HepG2 (cell line): ENCODE results near the gene TTBK1. TPM values are rescaled to one million over a fixed set of nuclear protein-coding genes. Genes with fewer than 3 reads are reported as not detected.
A peak's percentile ranks its signal among the peaks of the same experiment; 100 is the strongest.

Experiments
- CBFB ChIP-seq: sonication (generic); formaldehyde crosslinking; IDR thresholded peaks from 2 replicates; pipeline ENCODE4 v1.4.0; 2020; ENCODE audit warnings: missing genetic modification reagents
- MAFF ChIP-seq: IDR thresholded peaks from 2 replicates; pipeline ENCODE4 v1.6.1; 2011; ENCODE audit warnings: low read depth, low read length, improper control_type of control experiment
- NFIC ChIP-seq: IDR thresholded peaks from 2 replicates; pipeline ENCODE4 v1.6.1; 2012; ENCODE audit warnings: mild to moderate bottlenecking, low read length, inconsistent platforms
- PITX1 ChIP-seq: sonication (generic); formaldehyde crosslinking; IDR thresholded peaks from 2 replicates; pipeline ENCODE4 v1.5.1; 2020; ENCODE audit warnings: mild to moderate bottlenecking, missing genetic modification reagents
- SMAD1 ChIP-seq: sonication (generic); formaldehyde crosslinking; IDR thresholded peaks from 2 replicates; pipeline ENCODE4 v1.4.0; 2020; ENCODE audit warnings: missing genetic modification reagents, low read depth, mild to moderate bottlenecking, borderline replicate concordance
- TCF7 ChIP-seq: sonication (generic); IDR thresholded peaks from 2 replicates; pipeline ENCODE4 v1.6.1; 2016; ENCODE audit warnings: antibody characterized with exemption, low read depth
- TEAD2 ChIP-seq: sonication (generic); formaldehyde crosslinking; IDR thresholded peaks from 2 replicates; pipeline ENCODE4 v1.9.0; 2021; ENCODE audit warnings: missing genetic modification reagents
- ZFP36 ChIP-seq: fragments of 150-350 bp; IDR thresholded peaks from 2 replicates; pipeline ENCODE4 v1.6.1; 2018; ENCODE audit warnings: borderline replicate concordance, low read length, low read depth; ENCODE audit not compliant: partially characterized antibody
- ZNF468 ChIP-seq: sonication (generic); formaldehyde crosslinking; IDR thresholded peaks from 2 replicates; pipeline ENCODE4 v1.8.0; 2022; ENCODE audit warnings: mild to moderate bottlenecking, moderate library complexity, missing genetic modification reagents
- polyA plus RNA-seq, 8 experiments: library from polyadenylated mRNA; depleted of rRNA in 3 of 8; stranded (reverse) in 7 of 8; unstranded in 1 of 8; fragments of >200 nt; fragmentation: Illumina TruSeq in 4 of 8; extraction: Trizol in 4 of 8; gene quantifications; 2 replicates each; pipeline versions ENCODE4 v1.2.1 to v1.2.3, GENCODE V29; 2011 to 2016; ENCODE audit warnings: low read depth in 4 of 8, missing spikeins in 1 of 8, mixed read lengths in 1 of 8; ENCODE audit not compliant: insufficient read depth in 1 of 8
- total RNA-seq, 5 experiments: library from RNA; depleted of rRNA; stranded (reverse); fragments of >200 nt; fragmentation: Illumina TruSeq; extraction: Trizol; gene quantifications; 2 replicates each; pipeline ENCODE4 v1.2.3, GENCODE V29; 2016; ENCODE audit warnings: low read depth in 1 of 5
- TF ChIP-seq, protein P1 (sequence below): sonication (generic); formaldehyde crosslinking; IDR thresholded peaks from 2 replicates; pipeline ENCODE4 v1.9.0; 2021; ENCODE audit warnings: missing genetic modification reagents, borderline replicate concordance
- TF ChIP-seq, protein P2 (sequence below): sonication (generic); formaldehyde crosslinking; IDR thresholded peaks from 2 replicates; pipeline ENCODE4 v1.5.1; 2020; ENCODE audit warnings: missing genetic modification reagents, mild to moderate bottlenecking, borderline replicate concordance
- TF ChIP-seq, protein P3 (sequence below): sonication (generic); formaldehyde crosslinking; IDR thresholded peaks from 2 replicates; pipeline ENCODE4 v1.9.0; 2022; ENCODE audit warnings: low read depth, missing genetic modification reagents
- TF ChIP-seq, protein P4 (sequence below): sonication (generic); formaldehyde crosslinking; IDR thresholded peaks from 2 replicates; pipeline ENCODE4 v1.5.0; 2020; ENCODE audit warnings: mild to moderate bottlenecking, missing genetic modification reagents
- TF ChIP-seq, protein P5 (sequence below): IDR thresholded peaks from 2 replicates; pipeline ENCODE4 v1.6.1; 2012; ENCODE audit warnings: low read length, improper control_type of control experiment
- TF ChIP-seq, protein P6 (sequence below): sonication (generic); formaldehyde crosslinking; conservative IDR thresholded peaks from 2 replicates; pipeline ENCODE4 v1.4.0; 2020; ENCODE audit warnings: missing genetic modification reagents

The TTBK1 gene
- total and polyA plus RNA-seq, 2 of the 13 experiments (the other 11 are each of a cell fraction or from before 2014, with no cell fraction given), result 0.24 to 0.33 TPM

DNA sequence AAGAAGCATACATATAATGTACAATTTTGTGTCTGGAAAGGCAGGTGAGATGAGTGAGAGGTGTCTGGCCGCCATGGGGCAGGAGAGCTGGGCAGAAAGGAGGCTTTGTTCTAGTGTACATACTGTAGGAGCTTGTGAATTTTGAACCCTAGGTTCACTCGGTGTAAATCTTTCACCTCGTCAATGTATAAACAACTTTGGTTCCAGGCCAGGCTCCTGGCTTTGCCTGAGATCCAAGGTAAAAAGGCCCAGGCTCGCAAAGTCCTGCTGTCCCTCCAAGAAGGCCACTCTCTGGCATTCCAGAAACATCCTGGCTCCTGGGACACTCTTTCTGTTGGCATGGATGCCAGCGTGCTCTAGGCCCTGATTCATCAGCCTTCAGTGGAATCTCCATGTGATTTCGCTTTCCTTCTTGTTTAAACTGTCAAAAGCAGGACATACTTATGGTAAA, 47.6 kb downstream of the TTBK1 start (continued):
- TF ChIP-seq, protein P1, sequence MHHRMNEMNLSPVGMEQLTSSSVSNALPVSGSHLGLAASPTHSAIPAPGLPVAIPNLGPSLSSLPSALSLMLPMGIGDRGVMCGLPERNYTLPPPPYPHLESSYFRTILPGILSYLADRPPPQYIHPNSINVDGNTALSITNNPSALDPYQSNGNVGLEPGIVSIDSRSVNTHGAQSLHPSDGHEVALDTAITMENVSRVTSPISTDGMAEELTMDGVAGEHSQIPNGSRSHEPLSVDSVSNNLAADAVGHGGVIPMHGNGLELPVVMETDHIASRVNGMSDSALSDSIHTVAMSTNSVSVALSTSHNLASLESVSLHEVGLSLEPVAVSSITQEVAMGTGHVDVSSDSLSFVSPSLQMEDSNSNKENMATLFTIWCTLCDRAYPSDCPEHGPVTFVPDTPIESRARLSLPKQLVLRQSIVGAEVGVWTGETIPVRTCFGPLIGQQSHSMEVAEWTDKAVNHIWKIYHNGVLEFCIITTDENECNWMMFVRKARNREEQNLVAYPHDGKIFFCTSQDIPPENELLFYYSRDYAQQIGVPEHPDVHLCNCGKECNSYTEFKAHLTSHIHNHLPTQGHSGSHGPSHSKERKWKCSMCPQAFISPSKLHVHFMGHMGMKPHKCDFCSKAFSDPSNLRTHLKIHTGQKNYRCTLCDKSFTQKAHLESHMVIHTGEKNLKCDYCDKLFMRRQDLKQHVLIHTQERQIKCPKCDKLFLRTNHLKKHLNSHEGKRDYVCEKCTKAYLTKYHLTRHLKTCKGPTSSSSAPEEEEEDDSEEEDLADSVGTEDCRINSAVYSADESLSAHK (CRISPR knock-in tag), result no peak
- TF ChIP-seq ZFP36, result no peak
- no peak for TF ChIP-seq SMAD1 (CRISPR knock-in tag)
- TF ChIP-seq PITX1, result peak; percentile 87
- TF ChIP-seq, protein P2, sequence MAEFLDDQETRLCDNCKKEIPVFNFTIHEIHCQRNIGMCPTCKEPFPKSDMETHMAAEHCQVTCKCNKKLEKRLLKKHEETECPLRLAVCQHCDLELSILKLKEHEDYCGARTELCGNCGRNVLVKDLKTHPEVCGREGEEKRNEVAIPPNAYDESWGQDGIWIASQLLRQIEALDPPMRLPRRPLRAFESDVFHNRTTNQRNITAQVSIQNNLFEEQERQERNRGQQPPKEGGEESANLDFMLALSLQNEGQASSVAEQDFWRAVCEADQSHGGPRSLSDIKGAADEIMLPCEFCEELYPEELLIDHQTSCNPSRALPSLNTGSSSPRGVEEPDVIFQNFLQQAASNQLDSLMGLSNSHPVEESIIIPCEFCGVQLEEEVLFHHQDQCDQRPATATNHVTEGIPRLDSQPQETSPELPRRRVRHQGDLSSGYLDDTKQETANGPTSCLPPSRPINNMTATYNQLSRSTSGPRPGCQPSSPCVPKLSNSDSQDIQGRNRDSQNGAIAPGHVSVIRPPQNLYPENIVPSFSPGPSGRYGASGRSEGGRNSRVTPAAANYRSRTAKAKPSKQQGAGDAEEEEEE, result no peak
- peak; percentile 86 for TF ChIP-seq NFIC
- TF ChIP-seq, protein P3, sequence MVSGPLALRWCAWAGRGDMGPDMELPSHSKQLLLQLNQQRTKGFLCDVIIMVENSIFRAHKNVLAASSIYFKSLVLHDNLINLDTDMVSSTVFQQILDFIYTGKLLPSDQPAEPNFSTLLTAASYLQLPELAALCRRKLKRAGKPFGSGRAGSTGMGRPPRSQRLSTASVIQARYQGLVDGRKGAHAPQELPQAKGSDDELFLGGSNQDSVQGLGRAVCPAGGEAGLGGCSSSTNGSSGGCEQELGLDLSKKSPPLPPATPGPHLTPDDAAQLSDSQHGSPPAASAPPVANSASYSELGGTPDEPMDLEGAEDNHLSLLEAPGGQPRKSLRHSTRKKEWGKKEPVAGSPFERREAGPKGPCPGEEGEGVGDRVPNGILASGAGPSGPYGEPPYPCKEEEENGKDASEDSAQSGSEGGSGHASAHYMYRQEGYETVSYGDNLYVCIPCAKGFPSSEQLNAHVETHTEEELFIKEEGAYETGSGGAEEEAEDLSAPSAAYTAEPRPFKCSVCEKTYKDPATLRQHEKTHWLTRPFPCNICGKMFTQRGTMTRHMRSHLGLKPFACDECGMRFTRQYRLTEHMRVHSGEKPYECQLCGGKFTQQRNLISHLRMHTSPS, result peak; percentile 85
- TF ChIP-seq ZNF468, result 0 out of 2 replicates have a peak, but pooled peaks have one; percentile 47
- TF ChIP-seq, protein P4, sequence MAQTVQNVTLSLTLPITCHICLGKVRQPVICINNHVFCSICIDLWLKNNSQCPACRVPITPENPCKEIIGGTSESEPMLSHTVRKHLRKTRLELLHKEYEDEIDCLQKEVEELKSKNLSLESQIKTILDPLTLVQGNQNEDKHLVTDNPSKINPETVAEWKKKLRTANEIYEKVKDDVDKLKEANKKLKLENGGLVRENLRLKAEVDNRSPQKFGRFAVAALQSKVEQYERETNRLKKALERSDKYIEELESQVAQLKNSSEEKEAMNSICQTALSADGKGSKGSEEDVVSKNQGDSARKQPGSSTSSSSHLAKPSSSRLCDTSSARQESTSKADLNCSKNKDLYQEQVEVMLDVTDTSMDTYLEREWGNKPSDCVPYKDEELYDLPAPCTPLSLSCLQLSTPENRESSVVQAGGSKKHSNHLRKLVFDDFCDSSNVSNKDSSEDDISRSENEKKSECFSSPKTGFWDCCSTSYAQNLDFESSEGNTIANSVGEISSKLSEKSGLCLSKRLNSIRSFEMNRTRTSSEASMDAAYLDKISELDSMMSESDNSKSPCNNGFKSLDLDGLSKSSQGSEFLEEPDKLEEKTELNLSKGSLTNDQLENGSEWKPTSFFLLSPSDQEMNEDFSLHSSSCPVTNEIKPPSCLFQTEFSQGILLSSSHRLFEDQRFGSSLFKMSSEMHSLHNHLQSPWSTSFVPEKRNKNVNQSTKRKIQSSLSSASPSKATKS (CRISPR knock-in tag), result no peak
- TF ChIP-seq, protein P5, sequence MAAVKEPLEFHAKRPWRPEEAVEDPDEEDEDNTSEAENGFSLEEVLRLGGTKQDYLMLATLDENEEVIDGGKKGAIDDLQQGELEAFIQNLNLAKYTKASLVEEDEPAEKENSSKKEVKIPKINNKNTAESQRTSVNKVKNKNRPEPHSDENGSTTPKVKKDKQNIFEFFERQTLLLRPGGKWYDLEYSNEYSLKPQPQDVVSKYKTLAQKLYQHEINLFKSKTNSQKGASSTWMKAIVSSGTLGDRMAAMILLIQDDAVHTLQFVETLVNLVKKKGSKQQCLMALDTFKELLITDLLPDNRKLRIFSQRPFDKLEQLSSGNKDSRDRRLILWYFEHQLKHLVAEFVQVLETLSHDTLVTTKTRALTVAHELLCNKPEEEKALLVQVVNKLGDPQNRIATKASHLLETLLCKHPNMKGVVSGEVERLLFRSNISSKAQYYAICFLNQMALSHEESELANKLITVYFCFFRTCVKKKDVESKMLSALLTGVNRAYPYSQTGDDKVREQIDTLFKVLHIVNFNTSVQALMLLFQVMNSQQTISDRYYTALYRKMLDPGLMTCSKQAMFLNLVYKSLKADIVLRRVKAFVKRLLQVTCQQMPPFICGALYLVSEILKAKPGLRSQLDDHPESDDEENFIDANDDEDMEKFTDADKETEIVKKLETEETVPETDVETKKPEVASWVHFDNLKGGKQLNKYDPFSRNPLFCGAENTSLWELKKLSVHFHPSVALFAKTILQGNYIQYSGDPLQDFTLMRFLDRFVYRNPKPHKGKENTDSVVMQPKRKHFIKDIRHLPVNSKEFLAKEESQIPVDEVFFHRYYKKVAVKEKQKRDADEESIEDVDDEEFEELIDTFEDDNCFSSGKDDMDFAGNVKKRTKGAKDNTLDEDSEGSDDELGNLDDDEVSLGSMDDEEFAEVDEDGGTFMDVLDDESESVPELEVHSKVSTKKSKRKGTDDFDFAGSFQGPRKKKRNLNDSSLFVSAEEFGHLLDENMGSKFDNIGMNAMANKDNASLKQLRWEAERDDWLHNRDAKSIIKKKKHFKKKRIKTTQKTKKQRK, result no peak
- no peak for TF ChIP-seq CBFB (CRISPR knock-in tag)
- TF ChIP-seq, protein P6, sequence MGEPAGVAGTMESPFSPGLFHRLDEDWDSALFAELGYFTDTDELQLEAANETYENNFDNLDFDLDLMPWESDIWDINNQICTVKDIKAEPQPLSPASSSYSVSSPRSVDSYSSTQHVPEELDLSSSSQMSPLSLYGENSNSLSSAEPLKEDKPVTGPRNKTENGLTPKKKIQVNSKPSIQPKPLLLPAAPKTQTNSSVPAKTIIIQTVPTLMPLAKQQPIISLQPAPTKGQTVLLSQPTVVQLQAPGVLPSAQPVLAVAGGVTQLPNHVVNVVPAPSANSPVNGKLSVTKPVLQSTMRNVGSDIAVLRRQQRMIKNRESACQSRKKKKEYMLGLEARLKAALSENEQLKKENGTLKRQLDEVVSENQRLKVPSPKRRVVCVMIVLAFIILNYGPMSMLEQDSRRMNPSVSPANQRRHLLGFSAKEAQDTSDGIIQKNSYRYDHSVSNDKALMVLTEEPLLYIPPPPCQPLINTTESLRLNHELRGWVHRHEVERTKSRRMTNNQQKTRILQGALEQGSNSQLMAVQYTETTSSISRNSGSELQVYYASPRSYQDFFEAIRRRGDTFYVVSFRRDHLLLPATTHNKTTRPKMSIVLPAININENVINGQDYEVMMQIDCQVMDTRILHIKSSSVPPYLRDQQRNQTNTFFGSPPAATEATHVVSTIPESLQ (CRISPR knock-in tag), result no peak
- no peak for TF ChIP-seq TEAD2 (CRISPR knock-in tag)
- no peak for TF ChIP-seq MAFF
- no peak for TF ChIP-seq TCF7
